SK-N-SH (cell line): ENCODE measurements around the gene SMPD2. TPM values are rescaled to one million over a fixed set of nuclear protein-coding genes. Genes with fewer than 3 reads are reported as not detected.

Source experiments
- CTCF ChIA-PET: fragments of 300-600, 350-600 bp; formaldehyde crosslinking; extraction: SDS; loops from one replicate; lab custom pipeline; 2021; lab: Yijun Ruan, JAX
- POLR2A ChIA-PET: fragments of 350-600 bp; sonication (Branson Sonifier 250); formaldehyde crosslinking; extraction: SDS; loops from one replicate; lab custom pipeline; 2020; ENCODE audit warnings: antibody characterized with exemption, inconsistent platforms; lab: Yijun Ruan, JAX
- DNase-seq: peaks from one replicate; pipeline ENCODE4 v3.0.0; 2012
- H2AFZ ChIP-seq: fragments of 200-600 bp; sonication (generic); 2 replicates; pipeline ENCODE4 v1.8.1; 2016; ENCODE audit warnings: antibody characterized with exemption, mild to moderate bottlenecking, low read depth
- H3F3A ChIP-seq: fragments of 200-600 bp; sonication (generic); replicated peaks from 2 replicates; pipeline ENCODE3; 2016; ENCODE audit warnings: antibody characterized with exemption, mild to moderate bottlenecking; ENCODE audit not compliant: insufficient read depth
- H3K27ac ChIP-seq, 2 experiments: fragments of 200-500 bp in 1 of 2; fragments of 200-600 bp in 1 of 2; sonication (Bioruptor generic) in 1 of 2; sonication (generic), shearing (Covaris generic) in 1 of 2; 2 replicates each; pipeline versions ENCODE4 v1.5.1 to v1.6.1; 2014 to 2016; ENCODE audit warnings: low read depth in 2 of 2, inconsistent platforms in 1 of 2, low read length in 1 of 2, mild to moderate bottlenecking in 1 of 2, mixed read lengths in 1 of 2
- H3K27me3 ChIP-seq: fragments of 200-600 bp; sonication (generic), shearing (Covaris generic); 2 replicates; pipeline ENCODE4 v1.6.1; 2016; ENCODE audit warnings: mixed run types; ENCODE audit not compliant: insufficient read depth
- H3K36me3 ChIP-seq, 2 experiments: fragments of 200-500 bp in 1 of 2; fragments of 200-600 bp in 1 of 2; sonication (Bioruptor generic) in 1 of 2; sonication (generic) in 1 of 2; replicated peaks in 1 of 2; 2 replicates each; pipeline versions ENCODE3 to v1.5.1; 2014 to 2016; ENCODE audit warnings: low read length in 1 of 2, mild to moderate bottlenecking in 1 of 2; ENCODE audit not compliant: insufficient read depth in 2 of 2, control insufficient read depth in 1 of 2
- H3K4me1 ChIP-seq, 2 experiments: fragments of 200-500 bp in 1 of 2; fragments of 200-600 bp in 1 of 2; sonication (Bioruptor generic) in 1 of 2; sonication (generic), shearing (Covaris generic) in 1 of 2; 2 replicates each; pipeline versions ENCODE4 v1.5.1 to v1.6.1; 2014 to 2016; ENCODE audit warnings: low read depth in 1 of 2, low read length in 1 of 2, mixed run types in 1 of 2; ENCODE audit not compliant: insufficient read depth in 2 of 2, control insufficient read depth in 1 of 2
- H3K4me2 ChIP-seq: fragments of 200-600 bp; sonication (generic), shearing (Covaris generic); 2 replicates; pipeline ENCODE4 v1.6.1; 2017; ENCODE audit warnings: mixed run types
- H3K4me3 ChIP-seq, 2 experiments: fragments of 200-500 bp in 1 of 2; fragments of 200-600 bp in 1 of 2; sonication (Bioruptor generic) in 1 of 2; sonication (generic), shearing (Covaris generic) in 1 of 2; 2 replicates each; pipeline versions ENCODE4 v1.5.1 to v1.8.1; 2014 to 2016; ENCODE audit warnings: low read depth in 2 of 2, inconsistent platforms in 1 of 2, low read length in 1 of 2, mild to moderate bottlenecking in 1 of 2, mixed read lengths in 1 of 2, moderate library complexity in 1 of 2
- H3K79me2 ChIP-seq: fragments of 200-600 bp; sonication (generic); 2 replicates; pipeline ENCODE4 v1.8.1; 2017; ENCODE audit warnings: mild to moderate bottlenecking; ENCODE audit not compliant: insufficient read depth
- H3K9ac ChIP-seq: fragments of 200-600 bp; sonication (generic); 2 replicates; pipeline ENCODE4 v1.6.1; 2017; ENCODE audit warnings: mixed run types
- H3K9me2 ChIP-seq: fragments of 200-600 bp; sonication (generic); 2 replicates; pipeline ENCODE4 v1.6.1; 2017; ENCODE audit warnings: mixed run types
- H3K9me3 ChIP-seq: fragments of 200-600 bp; sonication (generic); 2 replicates; pipeline ENCODE4 v1.6.1; 2017; ENCODE audit warnings: mixed run types, mild to moderate bottlenecking, moderate library complexity
- H4K20me1 ChIP-seq: fragments of 200-600 bp; sonication (generic); 2 replicates; pipeline ENCODE4 v1.6.1; 2017; ENCODE audit warnings: mild to moderate bottlenecking, mixed run types; ENCODE audit not compliant: insufficient read depth
- CTCF ChIP-seq: fragments of 200-600 bp; sonication (generic); IDR thresholded peaks from 2 replicates; pipeline ENCODE4 v1.6.1; 2017; ENCODE audit warnings: antibody characterized with exemption, mild to moderate bottlenecking, moderate library complexity
- ELF1 ChIP-seq: IDR thresholded peaks from 2 replicates; pipeline ENCODE4 v1.4.0; 2012
- EP300 ChIP-seq, 2 experiments: IDR thresholded peaks; 2 replicates each; pipeline versions ENCODE4 v1.4.0 to v1.6.1; 2012; ENCODE audit warnings: borderline replicate concordance in 1 of 2, low read depth in 1 of 2, low read length in 1 of 2
- EZH2phosphoT487 ChIP-seq: fragments of 200-600 bp; sonication (generic); IDR thresholded peaks from 2 replicates; pipeline ENCODE4 v1.6.1; 2017; ENCODE audit warnings: low read depth, mixed run types, mild to moderate bottlenecking, antibody characterized with exemption, moderate library complexity, borderline replicate concordance
- FOSL2 ChIP-seq: IDR thresholded peaks from 2 replicates; pipeline ENCODE4 v1.4.0; 2012; ENCODE audit warnings: low read depth, mild to moderate bottlenecking, moderate library complexity, borderline replicate concordance
- FOXJ3 ChIP-seq: sonication (generic); formaldehyde crosslinking; IDR thresholded peaks from 2 replicates; pipeline ENCODE4 v1.5.1; 2020; ENCODE audit warnings: mild to moderate bottlenecking, missing genetic modification reagents
- GABPA ChIP-seq: IDR thresholded peaks from 2 replicates; pipeline ENCODE4 v1.4.0; 2012; ENCODE audit warnings: low read depth, mild to moderate bottlenecking
- MEF2A ChIP-seq: IDR thresholded peaks from 2 replicates; pipeline ENCODE4 v1.4.0; 2012; ENCODE audit warnings: low read depth, borderline replicate concordance
- MXI1 ChIP-seq: IDR thresholded peaks from 2 replicates; pipeline ENCODE4 v1.6.1; 2012; ENCODE audit warnings: mild to moderate bottlenecking, low read depth, low read length, improper control_type of control experiment
- NFIC ChIP-seq: IDR thresholded peaks from 2 replicates; pipeline ENCODE4 v1.4.0; 2012; ENCODE audit warnings: borderline replicate concordance
- POLR2AphosphoS5 ChIP-seq: IDR thresholded peaks from 2 replicates; pipeline ENCODE4 v1.6.1; 2012; ENCODE audit warnings: low read depth, low read length
- REST ChIP-seq: IDR thresholded peaks from 2 replicates; pipeline ENCODE4 v1.6.1; 2012; ENCODE audit warnings: mild to moderate bottlenecking, low read depth, low read length, moderate library complexity
- RFX5 ChIP-seq: IDR thresholded peaks from 2 replicates; pipeline ENCODE4 v1.6.1; 2012; ENCODE audit warnings: mild to moderate bottlenecking, improper control_type of control experiment, low read length
- RXRA ChIP-seq: IDR thresholded peaks from 2 replicates; pipeline ENCODE4 v1.4.0; 2012; ENCODE audit warnings: low read depth, mild to moderate bottlenecking, borderline replicate concordance
- SMC3 ChIP-seq: IDR thresholded peaks from 2 replicates; pipeline ENCODE4 v1.6.1; 2012; ENCODE audit warnings: low read depth, low read length, improper control_type of control experiment
- TCF12 ChIP-seq: IDR thresholded peaks from 2 replicates; pipeline ENCODE4 v1.4.0; 2012
- YY1 ChIP-seq: IDR thresholded peaks from 2 replicates; pipeline ENCODE4 v1.4.0; 2012; ENCODE audit warnings: low read depth, mild to moderate bottlenecking
- ZBTB33 ChIP-seq: IDR thresholded peaks from 2 replicates; pipeline ENCODE4 v1.4.0; 2012; ENCODE audit warnings: low read depth, borderline replicate concordance
- WGBS: methylation state at CpG from one replicate; pipeline ENCODE4 v1.1.6; 2017; ENCODE audit warnings: low lambda C conversion rate; 5-methylcytosine and 5-hydroxymethylcytosine counted together
- polyA plus RNA-seq, 3 experiments: library from polyadenylated mRNA; depleted of rRNA; stranded (reverse); fragments of >200 nt; gene quantifications; 2 replicates each; pipeline ENCODE4 v1.2.3, GENCODE V29; 2012

The SMPD2 gene
- polyA plus RNA-seq, 1 of the 3 experiments (the other 2 are of a cell fraction): 9.7 TPM

DNA sequence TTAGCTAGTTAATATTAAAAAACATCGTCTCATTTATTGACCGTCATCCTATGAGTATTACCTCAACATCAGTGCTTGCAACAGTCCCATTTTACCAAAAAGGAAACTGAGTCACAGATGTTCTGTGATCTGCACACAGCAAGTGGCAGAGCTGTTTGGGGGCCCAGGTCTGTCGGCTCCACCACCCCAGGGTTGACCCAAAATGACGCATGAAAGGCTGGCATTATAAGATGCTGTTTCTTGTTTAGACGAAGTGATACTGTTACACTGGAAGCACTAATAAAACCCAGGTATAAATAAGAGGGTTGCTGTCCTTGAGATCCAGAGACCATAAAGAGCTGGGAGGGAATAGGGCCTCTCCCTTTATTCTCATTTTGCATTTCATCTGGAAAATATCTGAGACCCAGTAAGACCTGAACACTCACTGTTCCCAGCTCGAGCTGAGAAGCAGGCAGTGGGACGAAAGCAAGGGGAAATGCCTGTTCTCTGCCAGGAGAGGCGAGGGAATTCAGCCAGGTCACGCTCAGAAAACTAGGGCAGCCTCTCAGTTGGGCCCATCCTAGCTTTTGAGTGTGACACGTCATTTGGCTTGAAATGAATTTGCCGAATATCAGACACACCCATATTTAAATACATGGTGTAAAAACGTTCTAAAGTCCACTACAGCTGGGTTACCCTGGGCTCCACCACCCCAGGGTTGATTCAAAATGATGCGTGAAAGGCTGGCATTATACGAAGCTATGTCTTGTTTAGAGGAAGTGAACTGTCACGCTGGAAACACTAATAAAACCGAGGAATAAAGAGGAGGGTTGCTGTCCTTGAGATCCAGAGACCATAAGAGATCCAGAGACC is 16.4 kb downstream of the SMPD2 start:
- Histone ChIP-seq H3K4me3 (peak overlapping the region; percentile 80 to 97), H2AFZ (peak overlapping the region; percentile 75; the same call in 1 of the 2 replicates), H3K9ac (no peak overlapping the region), H3K9me2 (no peaks in the 10 kb centered on the region), H3K27me3 (no peaks in the 10 kb centered on the region), H3K9me3 (no peaks in the 10 kb centered on the region), H3K27ac (no peak overlapping the region), H3K79me2 (peaks cover 31% of the 10 kb centered on the region; the same call in 1 of the 2 replicates), H3F3A (peaks cover 15% of the 10 kb centered on the region), H4K20me1 (no peaks in the 10 kb centered on the region), H3K36me3 (peaks cover 4 to 11% of the 10 kb centered on the region in 2 experiments), H3K4me1 (peaks cover 0 to 25% of the 10 kb centered on the region in 2 experiments; a peak in 3 of 4 replicates), H3K4me2 (peak overlapping the region; percentile 95)
- no peak for DNase-seq
- TF ChIP-seq FOXJ3 (CRISPR knock-in tag): no peak
- no peak for TF ChIP-seq RXRA
- TF ChIP-seq NFIC: no peak
- no peak for TF ChIP-seq POLR2AphosphoS5
- no peak for TF ChIP-seq EZH2phosphoT487
- no peak for TF ChIP-seq REST
- TF ChIP-seq EP300 (IDR thresholded peaks at IDR 0.05; ENCODE audit: borderline replicate concordance in 1 of 2, low read depth in 1 of 2, low read length in 1 of 2): no peak
- TF ChIP-seq ZBTB33: no peak
- TF ChIP-seq ELF1: no peak
- no peak for TF ChIP-seq TCF12
- no peak for TF ChIP-seq FOSL2
- TF ChIP-seq MXI1: no peak
- no peak for TF ChIP-seq MEF2A
- TF ChIP-seq CTCF: no peak
- TF ChIP-seq YY1: no peak
- TF ChIP-seq GABPA: no peak
- TF ChIP-seq SMC3: no peak
- TF ChIP-seq RFX5: no peak
- 93% methylated on average over 12 of the region's 16 CpGs for WGBS
- ChIA-PET CTCF (interaction anchor here (0.9 to 5.9 kb wide), 5 partner anchors 12 to 269 kb away, joined by 3 to 47 read pairs (median 6); partner anchors contain the start of genes CD164, PPIL6 and SMPD2), POLR2A (interaction anchor here (4.6 kb wide), 1 partner anchor 15 kb away, joined by 43 read pairs; the partner anchor contains the start of genes PPIL6 and SMPD2)
